ENCODE measurements around the gene PTPN1. TPM values are rescaled to one million over a fixed set of nuclear protein-coding genes. Genes with fewer than 3 reads are reported as not detected.
A peak's percentile ranks its signal among the peaks of the same experiment; 100 is the strongest.

Gene PTPN1
- total RNA-seq, 1 donor, result 28.6 TPM

DNA sequence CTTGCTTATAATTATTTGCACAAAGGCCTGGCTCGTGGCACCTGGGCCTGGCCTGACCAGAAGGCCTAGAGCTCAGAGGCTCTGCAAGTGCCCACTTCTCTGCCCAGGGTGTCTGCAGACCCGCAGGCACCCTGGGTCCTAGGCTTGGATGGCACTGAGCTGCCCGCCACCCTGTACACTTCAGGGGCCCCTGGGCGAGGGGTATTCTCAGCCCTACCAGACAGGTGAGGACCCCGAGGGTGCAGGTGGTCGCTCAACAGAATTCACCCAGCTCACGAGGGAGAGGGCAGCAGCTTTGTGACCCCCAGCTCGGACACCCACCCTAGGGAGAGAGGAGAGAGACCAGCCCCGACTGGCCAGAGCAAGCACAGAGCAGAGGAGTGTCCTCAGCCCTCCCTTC lies 97.3 kb downstream of the PTPN1 start:
- Histone ChIP-seq H3K4me1 (ENCODE audit: insufficient read depth, low read length) (peaks cover 3% of the 10 kb centered on the region), H3K79me2 (ENCODE audit: insufficient read depth, low read length) (no peaks in the 10 kb centered on the region), H3K4me2 (ENCODE audit: insufficient read depth, low read length) (no peak overlapping the region), H3K36me3 (ENCODE audit: insufficient read depth, low read length) (no peaks in the 10 kb centered on the region), H3K27ac (ENCODE audit: low read depth, low read length) (no peak overlapping the region), H3K9me3 (ENCODE audit: low read depth, low read length) (no peaks in the 10 kb centered on the region), H2AFZ (ENCODE audit: low read length) (no peak overlapping the region), H3K27me3 (ENCODE audit: insufficient read depth, low read length) (no peaks in the 10 kb centered on the region), H3K4me3 (ENCODE audit: insufficient read depth, low read length) (no peak overlapping the region), H4K20me1 (ENCODE audit: insufficient read depth, low read length) (no peaks in the 10 kb centered on the region)
- peak; percentile 73 for DNase-seq (ENCODE audit: insufficient read length, low spot score, missing footprints)
- no peak for TF ChIP-seq CTCF (IDR thresholded peaks at IDR 0.05; ENCODE audit: extremely low read depth, low read depth, low read length)

- no peak overlapping the region for H3K27ac ChIP-seq (ENCODE audit: low read depth, low read length)
- no peak overlapping the region for H3K4me2 ChIP-seq (ENCODE audit: insufficient read depth, low read length)
- no peaks in the 10 kb centered on the region for H3K36me3 ChIP-seq (ENCODE audit: insufficient read depth, low read length)
- H3K79me2 ChIP-seq (ENCODE audit: insufficient read depth, low read length), result no peaks in the 10 kb centered on the region
- peaks cover 3% of the 10 kb centered on the region for H3K4me1 ChIP-seq (ENCODE audit: insufficient read depth, low read length)
- DNase-seq (ENCODE audit: insufficient read length, low spot score, missing footprints), result peak; percentile 89
- H2AFZ ChIP-seq (ENCODE audit: low read length), result no peak overlapping the region
- H4K20me1 ChIP-seq (ENCODE audit: insufficient read depth, low read length), result no peaks in the 10 kb centered on the region
- no peak for TF ChIP-seq CTCF (IDR thresholded peaks at IDR 0.05; ENCODE audit: extremely low read depth, low read depth, low read length)
- no peaks in the 10 kb centered on the region for H3K27me3 ChIP-seq (ENCODE audit: insufficient read depth, low read length)
- H3K9me3 ChIP-seq (ENCODE audit: low read depth, low read length), result no peaks in the 10 kb centered on the region
- no peak overlapping the region for H3K4me3 ChIP-seq (ENCODE audit: insufficient read depth, low read length)
Observed at GRCh38 chr20:50607850-50608749, 97.9 kb downstream of the PTPN1 start.

DNA sequence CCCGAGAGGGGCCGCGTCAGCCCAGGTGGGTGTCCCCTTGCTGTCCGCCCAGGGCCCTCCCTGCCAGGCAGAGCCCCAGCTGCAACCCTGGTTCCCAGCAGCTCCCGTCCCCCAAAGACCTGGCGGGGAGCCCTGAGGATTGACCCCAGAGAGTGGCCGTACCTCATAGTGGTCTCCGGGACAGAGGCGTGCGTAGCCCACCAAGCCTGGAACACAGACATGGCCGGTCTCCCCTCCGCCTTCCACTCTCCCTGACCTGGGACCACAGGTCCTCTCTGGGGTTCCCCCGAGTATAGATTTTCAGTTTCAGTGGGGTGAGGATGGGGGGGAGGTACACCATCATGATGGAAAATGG lies 98.5 kb downstream of the PTPN1 start:
- H2AFZ ChIP-seq (ENCODE audit: low read length), result no peak overlapping the region
- H3K36me3 ChIP-seq (ENCODE audit: insufficient read depth, low read length), result no peaks in the 10 kb centered on the region
- TF ChIP-seq CTCF (IDR thresholded peaks at IDR 0.05; ENCODE audit: extremely low read depth, low read depth, low read length), result no peak
- peaks cover 3% of the 10 kb centered on the region for H3K4me1 ChIP-seq (ENCODE audit: insufficient read depth, low read length)
- DNase-seq (ENCODE audit: insufficient read length, low spot score, missing footprints), result peak; percentile 58
- H3K27ac ChIP-seq (ENCODE audit: low read depth, low read length), result no peak overlapping the region
- no peak overlapping the region for H3K4me2 ChIP-seq (ENCODE audit: insufficient read depth, low read length)
- H3K9me3 ChIP-seq (ENCODE audit: low read depth, low read length), result no peaks in the 10 kb centered on the region
- H3K4me3 ChIP-seq (ENCODE audit: insufficient read depth, low read length), result no peak overlapping the region
- H3K27me3 ChIP-seq (ENCODE audit: insufficient read depth, low read length), result no peaks in the 10 kb centered on the region
- H3K79me2 ChIP-seq (ENCODE audit: insufficient read depth, low read length), result no peaks in the 10 kb centered on the region
- no peaks in the 10 kb centered on the region for H4K20me1 ChIP-seq (ENCODE audit: insufficient read depth, low read length)

DNA sequence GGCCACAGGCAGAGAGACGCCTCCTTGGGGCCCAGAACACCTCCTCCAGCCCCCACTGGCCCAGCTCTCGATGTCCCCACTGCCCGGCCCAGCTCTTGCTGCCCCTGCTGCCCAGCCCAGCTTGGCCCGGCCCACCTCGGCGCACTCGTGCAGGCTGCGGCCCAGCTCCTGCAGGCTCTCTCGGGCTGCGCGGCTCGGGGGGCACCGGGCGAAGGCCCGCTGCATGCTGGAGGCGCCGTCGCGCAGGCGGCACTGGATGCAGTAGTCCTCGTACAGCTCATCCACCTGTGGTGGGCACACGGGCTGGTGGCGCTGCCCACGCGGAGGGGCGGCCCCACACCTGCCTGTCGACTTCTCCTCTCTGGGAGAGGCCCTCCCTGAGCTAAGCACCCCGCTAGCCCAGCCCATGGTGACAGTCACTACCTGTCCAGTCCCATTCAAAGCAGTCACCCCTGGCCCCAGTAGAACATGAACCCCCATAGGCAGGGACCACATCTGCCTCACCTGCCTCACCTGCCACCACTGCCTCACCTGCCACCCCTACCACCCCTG lies 99.3 kb downstream of the PTPN1 start:
- no peak overlapping the region for H2AFZ ChIP-seq (ENCODE audit: low read length)
- no peak overlapping the region for H3K27ac ChIP-seq (ENCODE audit: low read depth, low read length)
- no peaks in the 10 kb centered on the region for H3K27me3 ChIP-seq (ENCODE audit: insufficient read depth, low read length)
- H3K79me2 ChIP-seq (ENCODE audit: insufficient read depth, low read length), result no peaks in the 10 kb centered on the region
- DNase-seq (ENCODE audit: insufficient read length, low spot score, missing footprints), result peak; percentile 58
- no peak for TF ChIP-seq CTCF (IDR thresholded peaks at IDR 0.05; ENCODE audit: extremely low read depth, low read depth, low read length)
- H3K4me1 ChIP-seq (ENCODE audit: insufficient read depth, low read length), result peaks cover 3% of the 10 kb centered on the region
- H3K36me3 ChIP-seq (ENCODE audit: insufficient read depth, low read length), result no peaks in the 10 kb centered on the region
- H3K4me3 ChIP-seq (ENCODE audit: insufficient read depth, low read length), result no peak overlapping the region
- no peaks in the 10 kb centered on the region for H3K9me3 ChIP-seq (ENCODE audit: low read depth, low read length)
- H3K4me2 ChIP-seq (ENCODE audit: insufficient read depth, low read length), result no peak overlapping the region
- no peaks in the 10 kb centered on the region for H4K20me1 ChIP-seq (ENCODE audit: insufficient read depth, low read length)

Measured in osteoblast (primary cell).